ENCODE measurements around the gene IL34. TPM values are rescaled to one million over a fixed set of nuclear protein-coding genes. Genes with fewer than 3 reads are reported as not detected.

The IL34 gene
- total RNA-seq, 2 donors from 2014 or later: 11.9 to 55.6 TPM

- H3K27me3 ChIP-seq (replicated peaks; ENCODE audit: insufficient read depth): no peaks in the 10 kb centered on the region
- ATAC-seq (ENCODE audit: insufficient number of reproducible peaks, low FRiP score, low read depth) (no peak), DNase-seq (ENCODE audit: low spot score) (no peak)
- peaks cover 0 to 5% of the 10 kb centered on the region in 2 donors for H3K4me1 ChIP-seq (ENCODE audit: control insufficient read depth in 1 of 2, low read depth in 2 of 2)
- TF ChIP-seq CTCF (IDR thresholded peaks at IDR 0.05): no peak
- no peaks in the 10 kb centered on the region for H3K9me3 ChIP-seq
- H3K36me3 ChIP-seq: no peaks in the 10 kb centered on the region
- H3K4me3 ChIP-seq: no peak overlapping the region
- H3K27ac ChIP-seq: no peak overlapping the region
Observed at GRCh38 chr16:70656065-70656711, 9.8 kb downstream of the IL34 start.

GRCh38 chr16:70656712-70657263 lies 10.4 kb downstream of the IL34 start:
- Histone ChIP-seq H3K9me3 (no peaks in the 10 kb centered on the region), H3K4me1 (ENCODE audit: control insufficient read depth in 1 of 2, low read depth in 2 of 2) (peaks cover 0 to 5% of the 10 kb centered on the region in 2 donors), H3K36me3 (no peaks in the 10 kb centered on the region), H3K4me3 (no peak overlapping the region), H3K27ac (no peak overlapping the region), H3K27me3 (replicated peaks; ENCODE audit: insufficient read depth) (no peaks in the 10 kb centered on the region)
- DNase-seq (ENCODE audit: low spot score) (no peak), ATAC-seq (ENCODE audit: insufficient number of reproducible peaks, low FRiP score, low read depth) (no peak)
- TF ChIP-seq CTCF (IDR thresholded peaks at IDR 0.05): no peak

- DNase-seq (ENCODE audit: low spot score): no peak
- H3K27ac ChIP-seq: no peak overlapping the region
- no peak for ATAC-seq (ENCODE audit: insufficient number of reproducible peaks, low FRiP score, low read depth)
- no peaks in the 10 kb centered on the region for H3K9me3 ChIP-seq
- H3K4me3 ChIP-seq: no peak overlapping the region
- no peaks in the 10 kb centered on the region for H3K27me3 ChIP-seq (replicated peaks; ENCODE audit: insufficient read depth)
- no peak for TF ChIP-seq CTCF (IDR thresholded peaks at IDR 0.05)
- H3K4me1 ChIP-seq (ENCODE audit: control insufficient read depth in 1 of 2, low read depth in 2 of 2): peaks cover 0 to 14% of the 10 kb centered on the region in 2 donors
- peaks cover 3% of the 10 kb centered on the region for H3K36me3 ChIP-seq
Observed at GRCh38 chr16:70657956-70658355, 11.6 kb downstream of the IL34 start.

GRCh38 chr16:70658921-70659320 lies 12.6 kb downstream of the IL34 start:
- peaks cover 0 to 14% of the 10 kb centered on the region in 2 donors for H3K4me1 ChIP-seq (ENCODE audit: control insufficient read depth in 1 of 2, low read depth in 2 of 2)
- DNase-seq (ENCODE audit: low spot score): no peak
- ATAC-seq (ENCODE audit: insufficient number of reproducible peaks, low FRiP score, low read depth): no peak
- no peak overlapping the region for H3K27ac ChIP-seq
- H3K36me3 ChIP-seq: peaks cover 13% of the 10 kb centered on the region
- no peak overlapping the region for H3K4me3 ChIP-seq
- no peak for TF ChIP-seq CTCF (IDR thresholded peaks at IDR 0.05)
- H3K27me3 ChIP-seq (replicated peaks; ENCODE audit: insufficient read depth): no peaks in the 10 kb centered on the region
- H3K9me3 ChIP-seq: no peaks in the 10 kb centered on the region

GRCh38 chr16:70659546-70659945 lies 13.2 kb downstream of the IL34 start:
- DNase-seq (ENCODE audit: low spot score) (no peak), ATAC-seq (ENCODE audit: insufficient number of reproducible peaks, low FRiP score, low read depth) (no peak)
- no peaks in the 10 kb centered on the region for H3K9me3 ChIP-seq
- no peak overlapping the region for H3K27ac ChIP-seq
- H3K4me1 ChIP-seq (ENCODE audit: control insufficient read depth in 1 of 2, low read depth in 2 of 2): peaks cover 0 to 10% of the 10 kb centered on the region in 2 donors
- peaks cover 18% of the 10 kb centered on the region for H3K36me3 ChIP-seq
- no peak for TF ChIP-seq CTCF (IDR thresholded peaks at IDR 0.05)
- H3K27me3 ChIP-seq (replicated peaks; ENCODE audit: insufficient read depth): no peaks in the 10 kb centered on the region
- H3K4me3 ChIP-seq: no peak overlapping the region

Measured in thoracic aorta (tissue), 2 donors.